AG09319 (cell line): ENCODE measurements around the gene SORCS1.
"Not testable (repeated sequence)": the region's sequence is repeated elsewhere in the genome, so short reads cannot be mapped to it uniquely, and the experiment has no call there.

Source experiments
- DNase-seq: peaks from one replicate; pipeline ENCODE4 v3.0.0-alpha.2; 2010; ENCODE audit warnings: low read depth; ENCODE audit errors: extremely low read depth
- TF ChIP-seq, protein P1 (sequence below): IDR thresholded peaks from 2 replicates; pipeline ENCODE4 v1.5.1; 2011; ENCODE audit warnings: low read depth, mild to moderate bottlenecking, inconsistent platforms, low read length, moderate library complexity

The SORCS1 gene

DNA sequence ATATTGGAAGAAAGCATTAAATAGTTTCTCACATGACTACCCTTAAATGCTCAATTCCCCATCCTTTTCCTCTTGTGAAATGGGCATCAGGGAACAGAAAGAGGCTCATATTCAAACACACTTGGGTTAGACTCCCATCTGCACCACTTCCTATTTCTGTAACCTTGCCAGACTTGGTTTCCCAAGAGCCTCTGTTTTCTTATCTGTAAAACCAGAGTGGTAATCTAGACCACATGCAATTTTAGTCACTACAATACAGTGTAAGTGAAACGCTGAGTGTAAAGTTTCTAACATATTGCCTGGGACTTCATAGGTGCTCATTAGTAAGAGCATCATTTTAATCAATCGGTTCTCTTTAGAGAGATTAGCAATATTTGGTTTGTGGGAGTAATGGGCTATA is 136.3 kb downstream of the SORCS1 start:
- no peak for DNase-seq
- TF ChIP-seq, protein P1, sequence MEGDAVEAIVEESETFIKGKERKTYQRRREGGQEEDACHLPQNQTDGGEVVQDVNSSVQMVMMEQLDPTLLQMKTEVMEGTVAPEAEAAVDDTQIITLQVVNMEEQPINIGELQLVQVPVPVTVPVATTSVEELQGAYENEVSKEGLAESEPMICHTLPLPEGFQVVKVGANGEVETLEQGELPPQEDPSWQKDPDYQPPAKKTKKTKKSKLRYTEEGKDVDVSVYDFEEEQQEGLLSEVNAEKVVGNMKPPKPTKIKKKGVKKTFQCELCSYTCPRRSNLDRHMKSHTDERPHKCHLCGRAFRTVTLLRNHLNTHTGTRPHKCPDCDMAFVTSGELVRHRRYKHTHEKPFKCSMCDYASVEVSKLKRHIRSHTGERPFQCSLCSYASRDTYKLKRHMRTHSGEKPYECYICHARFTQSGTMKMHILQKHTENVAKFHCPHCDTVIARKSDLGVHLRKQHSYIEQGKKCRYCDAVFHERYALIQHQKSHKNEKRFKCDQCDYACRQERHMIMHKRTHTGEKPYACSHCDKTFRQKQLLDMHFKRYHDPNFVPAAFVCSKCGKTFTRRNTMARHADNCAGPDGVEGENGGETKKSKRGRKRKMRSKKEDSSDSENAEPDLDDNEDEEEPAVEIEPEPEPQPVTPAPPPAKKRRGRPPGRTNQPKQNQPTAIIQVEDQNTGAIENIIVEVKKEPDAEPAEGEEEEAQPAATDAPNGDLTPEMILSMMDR: no peak

DNA sequence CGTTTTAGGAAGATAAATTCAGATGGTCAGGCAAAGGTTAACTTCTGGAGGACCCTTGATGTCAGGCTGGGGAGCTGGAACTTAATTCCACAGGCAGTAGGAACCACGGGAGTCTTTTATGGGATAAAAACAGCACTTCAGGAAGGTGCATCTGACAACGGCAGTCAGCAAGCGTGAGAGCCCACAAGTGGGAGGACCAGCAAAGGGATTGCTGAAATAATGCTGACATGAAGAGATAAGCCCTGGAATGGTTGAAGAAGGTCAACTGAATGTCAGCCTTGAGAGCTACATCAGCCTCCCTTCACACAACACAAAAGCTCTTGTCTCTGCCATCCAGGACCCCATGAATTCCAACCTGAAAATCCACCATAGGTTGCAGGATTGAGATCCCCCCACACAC is 138.8 kb downstream of the SORCS1 start:
- no peak for DNase-seq

DNA sequence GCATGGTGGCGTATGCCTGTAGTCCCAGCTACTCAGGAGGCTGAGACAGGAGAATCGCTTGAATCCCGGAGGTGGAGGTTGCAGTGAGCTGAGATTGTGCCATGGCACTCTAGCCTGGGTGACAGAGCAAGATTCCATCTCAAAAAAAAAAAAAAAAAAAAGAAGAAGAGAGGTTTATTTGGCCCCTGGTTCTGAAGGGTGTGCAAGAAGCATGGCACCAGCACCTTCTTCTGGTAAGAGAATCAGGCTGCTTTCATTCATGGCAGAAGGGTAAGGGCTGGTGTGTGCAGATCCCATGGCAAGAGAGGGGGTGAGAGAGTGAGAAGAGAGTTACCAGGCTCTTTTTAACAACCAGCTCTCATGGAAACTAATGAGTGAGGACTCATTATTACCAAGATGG is 140.5 kb downstream of the SORCS1 start:
- DNase-seq: not testable (repeated sequence)

More for the DNA sequence above, 138.8 kb downstream of the SORCS1 start:
- TF ChIP-seq, protein P1: no peak

DNA sequence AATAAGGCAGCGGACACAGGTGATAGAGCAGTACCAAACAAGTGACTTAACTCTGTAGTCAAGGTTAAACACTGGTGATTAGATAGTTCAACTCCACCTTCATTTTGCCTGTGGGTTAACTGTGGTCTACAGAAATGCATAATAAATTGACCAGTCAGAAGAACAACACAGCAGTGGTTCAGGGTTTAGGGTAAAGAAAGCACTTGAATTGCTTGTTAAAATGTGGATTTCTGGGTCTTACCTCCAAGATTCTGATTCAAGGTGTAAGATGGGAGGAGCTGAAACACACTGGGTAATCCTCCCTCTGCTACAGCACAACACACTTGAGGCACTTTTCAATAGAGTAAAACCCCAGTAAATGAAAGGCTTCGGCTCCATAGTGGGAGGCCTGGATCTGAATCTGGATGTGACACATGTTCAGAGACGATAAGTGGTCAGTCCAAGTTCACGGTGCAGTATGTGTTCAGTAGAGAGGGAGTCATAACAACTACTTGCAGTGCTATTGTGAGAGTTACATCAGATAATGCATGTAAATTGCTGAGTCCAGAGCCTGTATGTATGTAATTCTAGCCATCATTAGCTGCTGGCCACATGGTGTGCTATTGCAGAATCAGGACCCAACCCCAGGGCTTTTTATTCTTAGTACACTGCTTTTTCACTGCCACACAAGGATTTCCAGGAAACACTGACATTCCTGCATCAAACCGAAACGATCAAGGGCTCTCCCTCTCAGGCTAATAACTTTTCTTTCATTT is 141.7 kb downstream of the SORCS1 start:
- no peak for DNase-seq
- TF ChIP-seq, protein P1: no peak

DNA sequence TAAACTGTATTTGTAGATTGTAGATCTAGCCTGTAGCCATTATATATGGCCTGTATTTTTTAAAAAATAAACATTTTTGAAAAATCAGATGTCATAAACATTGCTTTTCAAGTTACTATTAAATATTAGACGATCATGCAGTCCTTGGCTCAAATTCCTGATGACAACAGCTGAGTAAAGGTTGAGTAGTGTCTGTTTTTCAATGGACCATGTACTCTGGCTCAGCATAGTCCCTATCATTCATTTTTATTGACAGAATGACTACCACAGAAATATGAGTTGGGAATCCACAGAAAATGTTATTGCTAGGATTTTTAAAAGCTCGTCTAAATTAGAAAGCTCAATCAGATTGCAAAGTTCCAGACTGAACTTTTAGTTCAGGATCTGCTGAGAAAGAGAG is 145.4 kb downstream of the SORCS1 start:
- no peak for DNase-seq
- TF ChIP-seq, protein P1: no peak

DNA sequence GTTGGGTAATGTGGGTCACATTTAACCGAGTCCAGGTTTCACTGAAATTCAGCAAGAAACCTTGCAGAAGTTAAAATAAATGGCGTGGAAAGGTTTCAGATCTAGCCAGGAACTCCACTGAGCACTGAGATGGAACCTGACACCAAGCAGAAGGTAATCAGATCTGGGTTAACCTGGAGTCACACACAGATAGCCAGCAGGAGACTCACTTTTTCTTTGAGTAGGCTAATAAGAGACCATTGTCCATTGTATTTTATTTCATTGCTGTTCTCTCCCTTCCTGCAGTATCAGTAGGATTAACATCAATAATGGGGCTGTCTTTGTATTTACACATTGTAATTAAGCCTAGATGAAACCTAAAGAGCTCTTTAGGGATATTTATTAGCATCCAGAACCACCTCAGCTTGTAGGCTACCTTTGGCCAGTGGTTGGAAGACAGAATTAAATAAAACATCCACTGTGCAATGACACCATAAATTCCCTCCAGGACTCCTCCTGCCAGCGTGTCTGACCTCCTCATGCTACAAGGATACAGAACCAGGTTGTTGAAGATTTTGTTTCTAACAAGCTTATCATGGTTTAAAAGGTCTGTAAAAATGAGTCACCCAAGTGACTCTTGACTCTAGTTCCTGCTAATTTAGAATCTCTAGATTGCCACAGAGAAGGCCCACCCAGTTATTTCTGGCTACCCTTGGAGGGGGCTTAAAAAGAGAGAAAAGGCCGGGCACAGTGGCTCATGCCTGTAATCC is 151.1 kb downstream of the SORCS1 start:
- DNase-seq: no peak
- TF ChIP-seq, protein P1: no peak

DNA sequence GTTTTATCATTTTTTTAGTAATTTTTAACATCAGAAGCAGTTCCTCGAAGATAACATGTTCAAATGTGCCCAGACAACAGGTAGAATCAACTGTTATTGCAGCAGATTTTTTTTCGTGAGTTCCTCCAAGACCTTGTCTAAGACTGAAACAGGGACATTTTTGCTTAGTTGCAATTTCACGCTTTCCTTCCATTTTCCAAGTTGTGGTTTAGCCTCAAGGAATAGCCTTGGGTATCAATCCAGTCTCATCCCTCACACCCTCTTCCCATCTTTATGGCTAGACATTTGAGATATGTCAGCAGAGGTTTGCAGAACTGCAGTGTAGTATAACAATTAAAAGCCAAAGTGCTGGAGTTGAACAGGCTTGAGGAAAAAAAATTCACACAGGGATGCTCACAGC is 152.5 kb downstream of the SORCS1 start:
- TF ChIP-seq, protein P1: no peak
- no peak for DNase-seq
